Astrocyte of the cerebellum (primary cell): Measurements from ENCODE around the gene MSH5.

ENCODE experiments used
- DNase-seq: peaks from one replicate; pipeline ENCODE4 v3.0.0-alpha.2; 2011; ENCODE audit warnings: low read depth
- H3K4me3 ChIP-seq: 2 replicates; pipeline ENCODE4 v1.5.1; 2011; ENCODE audit warnings: mild to moderate bottlenecking, low read depth, low read length, moderate library complexity
- in situ Hi-C: cut with HindIII; loops from 2 replicates; pipeline ENCODE4 v1.10.0; 2017; ENCODE audit warnings: low sequenced_read_pairs
- TF ChIP-seq, protein P1 (sequence below): IDR thresholded peaks from 2 replicates; pipeline ENCODE4 v1.5.1; 2012; ENCODE audit warnings: low read length, low read depth, moderate library complexity, mild to moderate bottlenecking; ENCODE audit errors: missing control alignments

The MSH5 gene

DNA sequence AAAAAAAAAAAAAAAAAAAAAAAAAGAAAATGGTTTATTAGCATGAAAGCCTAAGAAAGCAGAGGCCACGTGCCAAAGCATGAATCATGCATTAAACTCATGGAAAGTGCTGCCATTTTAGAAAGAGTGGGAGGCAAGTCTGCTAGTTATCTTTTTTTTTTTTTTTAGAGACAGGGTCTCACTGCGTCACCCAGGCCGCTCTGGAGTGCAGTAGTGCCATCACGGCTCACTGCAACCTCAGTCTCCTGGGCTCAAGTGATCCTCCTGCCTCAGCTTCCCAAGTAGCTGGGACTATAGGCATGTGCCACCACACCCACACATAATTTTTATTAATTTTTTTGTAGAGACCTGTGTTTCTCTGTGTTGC is 32.2 kb downstream of the MSH5 start:
- TF ChIP-seq, protein P1, sequence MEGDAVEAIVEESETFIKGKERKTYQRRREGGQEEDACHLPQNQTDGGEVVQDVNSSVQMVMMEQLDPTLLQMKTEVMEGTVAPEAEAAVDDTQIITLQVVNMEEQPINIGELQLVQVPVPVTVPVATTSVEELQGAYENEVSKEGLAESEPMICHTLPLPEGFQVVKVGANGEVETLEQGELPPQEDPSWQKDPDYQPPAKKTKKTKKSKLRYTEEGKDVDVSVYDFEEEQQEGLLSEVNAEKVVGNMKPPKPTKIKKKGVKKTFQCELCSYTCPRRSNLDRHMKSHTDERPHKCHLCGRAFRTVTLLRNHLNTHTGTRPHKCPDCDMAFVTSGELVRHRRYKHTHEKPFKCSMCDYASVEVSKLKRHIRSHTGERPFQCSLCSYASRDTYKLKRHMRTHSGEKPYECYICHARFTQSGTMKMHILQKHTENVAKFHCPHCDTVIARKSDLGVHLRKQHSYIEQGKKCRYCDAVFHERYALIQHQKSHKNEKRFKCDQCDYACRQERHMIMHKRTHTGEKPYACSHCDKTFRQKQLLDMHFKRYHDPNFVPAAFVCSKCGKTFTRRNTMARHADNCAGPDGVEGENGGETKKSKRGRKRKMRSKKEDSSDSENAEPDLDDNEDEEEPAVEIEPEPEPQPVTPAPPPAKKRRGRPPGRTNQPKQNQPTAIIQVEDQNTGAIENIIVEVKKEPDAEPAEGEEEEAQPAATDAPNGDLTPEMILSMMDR: no peak
- in situ Hi-C loops: no loop called here
- no peak overlapping the region for H3K4me3 ChIP-seq
- no peak for DNase-seq

DNA sequence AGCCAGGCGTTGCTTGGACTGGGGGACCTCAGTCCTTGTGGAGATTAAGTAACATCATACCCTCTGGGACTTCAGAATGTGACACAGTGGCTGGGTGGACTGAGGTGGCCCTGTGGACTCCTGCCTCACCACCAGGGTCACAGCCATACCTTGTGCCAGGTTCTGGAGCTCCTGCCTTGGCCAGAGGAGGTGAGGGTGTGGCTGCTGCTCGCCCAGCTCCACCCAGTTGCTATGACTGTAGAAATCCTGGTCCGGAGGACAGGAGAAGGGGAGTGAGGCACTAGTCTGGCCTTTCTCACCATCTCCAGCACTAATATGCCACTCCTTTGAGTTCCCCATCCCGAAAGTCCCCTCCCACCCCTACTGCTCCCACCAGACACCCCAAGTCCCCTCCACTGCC is 35.4 kb downstream of the MSH5 start:
- no peak overlapping the region for H3K4me3 ChIP-seq
- no peak for DNase-seq
- in situ Hi-C loops: no loop called here

DNA sequence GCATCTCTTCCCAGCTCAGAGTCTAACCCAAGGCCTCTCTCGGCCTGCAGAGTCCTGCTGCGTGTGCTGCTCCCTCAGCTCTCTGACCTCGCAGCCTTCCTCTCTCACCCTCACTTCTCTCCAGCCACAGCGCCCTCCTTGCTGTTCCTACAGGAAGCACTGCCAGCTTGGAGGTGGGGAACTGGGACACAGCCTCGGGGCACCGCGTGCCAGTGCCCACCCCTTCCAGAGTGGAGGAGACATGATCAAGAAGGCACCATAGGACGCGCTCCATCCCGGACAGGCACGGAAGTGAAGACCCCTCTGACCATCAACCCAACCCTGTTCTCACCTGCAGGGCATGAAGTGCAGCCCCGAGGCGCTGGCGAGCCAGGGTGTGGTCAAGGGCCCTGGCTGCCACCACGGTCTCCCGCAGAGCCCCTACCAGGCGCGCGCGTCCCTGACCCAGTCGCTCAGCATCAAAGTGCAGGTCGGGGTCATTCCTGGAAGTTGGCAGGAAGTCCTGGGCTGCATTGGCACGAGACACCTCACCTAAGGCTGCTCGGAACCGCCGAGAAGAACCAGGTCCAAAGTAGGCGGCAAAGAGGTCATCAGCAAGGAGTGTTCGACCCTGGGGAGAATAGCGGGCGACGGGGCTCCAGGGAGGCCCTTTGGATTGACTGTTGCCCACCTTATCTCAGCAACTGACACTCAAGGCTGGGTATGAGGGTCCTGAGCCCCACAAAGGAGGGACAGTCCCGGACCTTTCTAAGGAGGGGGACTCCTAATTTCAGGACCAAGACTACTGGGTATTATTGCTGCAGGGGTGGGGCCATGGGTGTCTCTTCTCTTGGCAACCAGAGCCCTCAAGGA is 36.1 kb downstream of the MSH5 start:
- no peak for DNase-seq
- in situ Hi-C loops: no loop called here
- TF ChIP-seq, protein P1: no peak
- no peak overlapping the region for H3K4me3 ChIP-seq

More for the DNA sequence above, 35.4 kb downstream of the MSH5 start:
- TF ChIP-seq, protein P1: no peak

DNA sequence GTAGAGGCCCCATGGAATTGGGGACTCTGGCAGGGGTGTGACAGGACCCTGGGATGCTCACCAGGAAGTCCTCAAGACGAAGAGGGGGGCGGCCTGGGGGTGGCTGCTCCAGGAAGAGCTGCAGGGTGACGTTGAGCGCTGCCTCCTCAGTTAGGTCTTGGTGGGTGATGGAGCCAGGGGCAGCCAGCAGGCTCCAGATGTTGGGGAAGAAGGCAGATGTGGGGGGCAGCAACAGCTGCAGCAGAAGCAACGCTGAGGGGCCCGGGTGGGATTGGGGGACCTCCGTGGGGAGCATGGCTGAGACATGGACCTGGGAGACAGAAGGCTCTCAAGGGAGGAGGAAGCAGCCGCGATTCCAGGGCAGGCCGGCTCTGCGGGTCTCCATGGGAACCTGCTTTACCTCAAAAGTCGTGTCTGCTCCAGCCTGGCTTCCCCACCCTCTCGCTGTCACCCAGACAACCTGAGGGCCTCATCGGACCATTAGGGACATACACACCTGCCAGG is 36.7 kb downstream of the MSH5 start:
- in situ Hi-C loops: no loop called here
- TF ChIP-seq, protein P1: no peak
- H3K4me3 ChIP-seq: no peak overlapping the region
- DNase-seq: no peak

DNA sequence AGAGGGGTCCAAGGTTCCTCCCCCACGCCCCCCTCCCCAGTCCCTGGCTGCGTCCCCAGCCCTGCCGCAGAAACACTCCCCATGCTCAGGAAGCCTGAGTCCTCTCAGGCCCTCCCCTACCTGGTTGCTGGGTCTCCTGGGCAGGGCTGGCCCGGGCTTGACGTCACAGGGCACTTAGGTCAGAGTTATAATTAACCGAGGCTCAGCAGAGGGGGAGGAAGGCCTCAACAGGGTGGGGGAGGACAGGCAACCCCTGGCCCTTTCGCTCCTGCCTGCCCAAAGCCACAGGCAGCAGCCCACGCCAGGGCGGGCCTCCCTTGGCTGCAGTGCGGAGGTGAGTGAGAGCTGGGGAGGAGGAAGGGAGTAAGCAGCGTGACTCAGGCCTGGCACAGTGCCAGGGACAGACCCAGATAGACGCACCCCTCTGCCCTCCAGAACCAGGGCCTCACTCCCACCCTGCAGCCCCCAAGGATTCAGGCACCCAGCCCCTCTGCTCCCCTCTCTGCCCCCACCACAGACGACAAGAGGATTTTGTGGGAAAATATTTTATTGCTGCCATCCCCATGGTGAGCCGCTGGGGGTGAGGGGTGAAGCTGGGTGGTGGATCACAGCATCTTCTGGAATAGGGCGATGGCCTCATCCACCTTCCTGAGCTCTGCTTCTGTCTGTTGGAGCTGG is 37.3 kb downstream of the MSH5 start, which contains the start of gene VWA7:
VWA7 (minus strand) TSS at position 340 of the 678 bp plus-strand sequence. CDS start 549 bp downstream, outside the sequence.
- no peak within 1 kb of the TSS for H3K4me3 ChIP-seq
- in situ Hi-C loops: no loop called here
- TF ChIP-seq, protein P1: no peak
- DNase-seq: peak; percentile 26

DNA sequence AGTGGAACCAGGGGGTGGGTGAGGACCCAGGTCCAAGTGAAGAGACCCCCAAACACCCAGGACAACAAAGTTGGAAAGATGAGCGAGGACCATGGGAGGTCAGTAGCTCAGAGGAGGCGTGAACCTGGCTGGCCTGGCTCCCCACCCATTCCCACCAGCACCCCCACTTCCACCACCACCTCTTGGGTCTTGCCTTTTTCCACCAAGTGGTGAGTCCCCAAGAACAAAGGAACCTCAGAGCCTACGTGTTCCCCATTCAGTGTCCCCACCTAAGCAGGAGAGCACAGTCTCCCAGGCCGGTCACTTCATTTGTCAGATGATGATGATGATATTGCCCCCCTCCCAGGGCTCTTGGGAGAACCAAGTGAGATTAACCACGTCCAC is 37.9 kb downstream of the MSH5 start:
- DNase-seq: no peak
- in situ Hi-C loops: no loop called here
- no peak overlapping the region for H3K4me3 ChIP-seq
- TF ChIP-seq, protein P1: no peak
